NOMO-1 treated with dmso at 0.1 percent for 144 hours (cell line): Measurements from ENCODE around the gene KLF8.
"Not testable (repeated sequence)": the region's sequence is repeated elsewhere in the genome, so short reads cannot be mapped to it uniquely, and the experiment has no call there.

ENCODE experiments used
- DNase-seq: peaks from one replicate; lab custom pipeline; 2025; ENCODE audit not compliant: unreplicated experiment; lab: John Stamatoyannopoulos, UW

Gene KLF8

DNA sequence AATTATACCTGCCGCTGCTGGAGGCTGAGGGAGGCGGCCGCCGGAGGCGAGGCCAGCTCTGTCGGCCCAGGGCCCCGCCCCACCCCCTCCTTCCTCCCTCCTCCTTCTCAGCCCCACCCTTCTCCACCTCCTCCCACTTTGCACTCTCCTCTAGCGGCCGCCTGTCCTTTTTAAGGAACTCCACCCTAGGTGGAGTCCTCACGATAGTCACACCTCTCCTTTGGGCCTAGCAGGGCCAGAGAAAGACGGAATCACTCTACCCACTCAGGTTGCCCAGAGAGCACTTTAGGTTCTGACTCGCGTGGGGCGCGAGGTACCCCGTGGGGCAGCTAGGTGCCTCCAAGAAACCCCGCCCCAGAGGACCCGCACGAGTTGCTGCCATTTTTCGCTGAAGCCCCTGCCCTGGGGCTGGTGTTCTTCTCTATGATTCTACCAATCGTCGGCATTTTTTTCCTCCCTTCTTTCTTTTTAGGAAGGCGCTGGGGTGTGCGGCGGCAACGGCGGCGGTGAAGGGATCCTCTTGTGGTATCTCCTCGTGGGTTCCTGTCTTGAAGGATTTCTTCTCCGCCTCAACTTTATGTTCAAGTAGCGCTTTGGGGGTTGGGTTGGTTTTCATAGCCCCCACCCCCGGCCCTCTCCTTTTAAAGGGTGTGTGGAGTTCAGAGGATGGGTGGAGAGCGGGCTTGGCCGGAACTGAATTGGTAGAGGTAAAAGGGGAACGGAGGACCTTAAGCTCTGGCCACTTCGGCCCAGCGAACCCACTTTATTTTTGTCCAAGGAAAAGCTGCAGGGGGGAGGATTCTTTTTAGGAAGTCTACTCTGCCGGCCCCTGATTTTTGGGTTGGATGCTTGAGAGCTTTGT lies at the start of gene KLF8:
Gene KLF8, plus strand, starts transcription at position 136 of the 862 bp plus-strand sequence. CDS start 979 bp downstream, outside the sequence.
- DNase-seq = peak; percentile 68

DNA sequence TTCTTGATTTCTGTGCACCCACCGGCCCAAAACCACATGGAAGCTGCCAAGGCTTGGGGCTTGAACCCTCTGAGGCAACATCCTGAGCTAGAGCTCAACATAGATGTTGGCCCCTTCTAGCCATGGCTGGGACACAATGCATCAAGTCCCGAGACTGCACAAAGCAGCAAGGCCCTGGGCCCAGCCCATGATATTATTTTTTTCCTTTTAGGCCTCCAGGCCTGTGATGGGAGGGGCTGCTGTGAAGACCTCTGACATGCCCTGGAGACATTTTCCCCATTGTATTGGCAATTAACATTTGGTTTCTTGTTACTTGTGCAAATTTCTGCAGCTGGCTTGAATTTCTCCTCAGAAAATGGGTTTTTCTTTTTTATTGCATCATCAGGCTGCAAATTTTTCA lies 25.2 kb upstream of the KLF8 start:
- not testable (repeated sequence) for DNase-seq

DNA sequence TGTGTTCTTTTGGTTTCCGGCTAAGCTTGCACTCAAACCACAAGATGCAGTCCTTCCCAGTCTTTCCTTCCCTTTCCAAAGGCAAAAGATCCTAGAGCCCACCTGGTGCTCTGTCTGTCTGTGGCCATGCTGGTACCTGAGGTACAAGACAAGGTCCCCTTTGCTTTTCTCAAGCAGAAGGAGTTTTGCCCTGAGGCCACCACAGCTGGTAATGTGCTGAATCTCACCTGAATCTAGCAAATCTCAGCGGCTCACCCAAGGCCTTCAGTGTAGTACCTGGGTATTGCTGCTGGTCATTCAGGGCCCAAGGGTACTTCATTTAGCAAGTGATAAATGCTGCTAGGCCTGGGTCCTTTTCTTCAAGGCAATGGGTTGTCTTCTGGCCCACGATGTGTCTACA lies 20.5 kb upstream of the KLF8 start:
- no peak for DNase-seq

DNA sequence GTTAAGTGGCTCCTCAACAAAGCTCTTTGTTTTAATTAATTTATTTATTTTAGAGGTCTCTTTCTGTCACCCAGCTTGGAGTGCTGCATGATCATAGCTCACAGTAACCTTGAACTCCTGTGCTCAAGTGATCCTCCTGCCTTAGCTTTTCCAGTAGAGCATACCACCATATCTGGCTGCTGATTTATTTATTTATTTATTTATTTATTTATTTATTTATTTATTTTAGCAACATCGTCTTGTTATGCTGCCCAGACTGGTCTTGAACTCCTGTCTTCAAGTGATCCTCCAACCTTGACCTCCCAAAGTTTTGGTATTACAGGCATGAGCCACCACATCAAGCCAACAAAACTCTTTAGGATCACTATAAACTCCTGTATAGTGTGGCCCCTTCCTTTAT lies 15.8 kb upstream of the KLF8 start:
- DNase-seq = no peak

DNA sequence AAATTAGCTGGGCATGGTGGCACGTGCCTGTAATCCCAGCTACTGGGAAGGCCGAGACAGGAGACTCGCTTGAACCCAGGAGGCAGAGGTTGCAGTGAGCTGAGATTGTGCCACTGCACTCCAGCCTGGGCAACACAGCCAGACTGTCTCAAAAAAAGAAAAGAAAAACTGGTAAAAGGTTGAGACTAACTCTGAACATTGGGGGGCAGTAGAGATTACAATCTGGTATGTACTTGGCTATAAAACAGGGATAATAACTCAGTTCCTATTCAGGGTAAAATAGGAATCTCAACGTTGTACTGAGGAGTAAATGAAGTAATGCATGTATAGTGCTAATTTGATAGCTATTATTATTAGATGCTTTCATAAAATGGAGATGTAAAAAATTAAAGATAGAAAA lies 12.5 kb upstream of the KLF8 start:
- DNase-seq = no peak

DNA sequence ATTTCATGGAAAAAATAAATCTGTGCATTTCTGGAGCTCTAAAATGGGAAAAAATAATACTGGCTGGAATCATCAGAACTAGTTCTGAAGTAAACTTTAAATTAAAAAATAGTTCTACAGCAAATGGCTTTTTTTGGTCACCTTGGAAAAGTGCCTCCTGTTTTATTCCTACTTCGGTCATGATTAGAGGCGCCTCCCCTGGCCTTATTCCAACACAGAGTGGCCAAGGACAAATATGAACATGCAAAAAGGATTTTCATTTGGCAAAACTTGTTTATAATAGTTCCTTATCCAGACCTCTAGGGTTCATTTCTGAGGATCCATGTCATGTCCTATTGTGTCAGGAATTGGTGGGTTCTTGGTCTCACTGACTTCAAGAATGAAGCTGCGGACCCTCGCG lies 11.1 kb upstream of the KLF8 start:
- no peak for DNase-seq

DNA sequence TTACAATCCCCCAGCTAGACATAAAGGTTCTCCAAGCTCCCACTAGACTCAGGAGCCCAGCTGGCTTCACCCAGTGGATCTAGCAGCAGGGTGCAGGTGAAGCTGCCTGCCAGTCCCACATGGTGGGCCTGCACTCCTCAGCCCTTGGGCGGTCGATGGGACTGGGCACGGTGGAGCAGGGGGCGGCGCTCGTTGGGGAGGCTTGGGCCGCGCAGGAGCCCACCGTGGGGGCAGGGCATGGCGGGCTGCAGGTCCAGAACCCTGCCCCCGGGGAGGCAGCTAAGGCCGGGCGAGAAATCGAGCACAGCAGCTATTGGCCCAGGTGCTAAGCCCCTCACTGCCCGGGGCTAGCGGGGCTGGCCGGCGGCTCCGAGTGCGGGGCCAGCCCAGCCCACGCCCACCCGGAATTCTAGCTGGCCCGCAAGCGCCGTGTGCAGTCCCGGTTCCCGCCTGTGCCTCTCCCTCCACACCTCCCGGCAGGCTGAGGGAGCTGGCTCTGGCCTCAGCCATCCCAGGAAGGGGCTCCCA lies 9.6 kb upstream of the KLF8 start:
- no peak for DNase-seq

DNA sequence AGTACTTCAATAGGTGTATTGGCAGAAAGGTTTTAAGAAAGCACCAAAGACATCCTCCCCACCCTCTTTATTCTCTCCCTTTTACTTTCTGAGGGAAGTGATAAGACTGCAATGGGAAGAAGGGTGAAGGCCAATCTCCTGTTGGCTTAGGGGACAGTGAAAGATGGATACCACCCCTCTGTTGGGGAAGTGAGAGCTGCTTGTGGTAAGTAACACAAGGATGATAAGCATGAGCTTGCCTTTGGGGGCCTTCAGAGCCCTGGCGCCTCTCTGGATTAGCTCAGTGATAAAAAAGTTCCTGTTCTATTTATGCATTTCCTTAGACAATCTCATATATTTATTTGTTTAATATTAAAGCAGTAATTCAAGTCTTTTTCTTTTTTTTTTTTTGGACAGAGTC lies 5.2 kb upstream of the KLF8 start:
- no peak for DNase-seq

DNA sequence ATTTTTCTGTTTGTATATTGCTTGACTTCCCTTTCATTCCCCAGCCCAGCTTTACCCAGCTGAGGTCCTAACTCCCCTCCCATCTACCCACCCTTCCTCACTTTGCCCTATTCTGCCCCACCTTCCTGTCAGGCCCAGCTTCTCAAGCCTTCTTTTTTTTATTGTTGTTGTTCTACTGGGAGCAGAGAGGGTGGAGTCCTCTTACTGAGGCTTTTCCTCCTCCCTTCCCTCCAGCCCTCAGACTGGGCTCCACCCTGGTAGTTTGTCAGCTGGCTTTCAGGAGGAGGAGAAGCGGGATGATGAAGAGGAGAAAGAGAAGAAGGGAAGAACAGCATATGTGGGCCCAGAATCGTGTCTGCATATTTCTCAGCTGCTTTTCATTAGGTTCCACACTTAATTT lies 3.2 kb upstream of the KLF8 start:
- DNase-seq = no peak

DNA sequence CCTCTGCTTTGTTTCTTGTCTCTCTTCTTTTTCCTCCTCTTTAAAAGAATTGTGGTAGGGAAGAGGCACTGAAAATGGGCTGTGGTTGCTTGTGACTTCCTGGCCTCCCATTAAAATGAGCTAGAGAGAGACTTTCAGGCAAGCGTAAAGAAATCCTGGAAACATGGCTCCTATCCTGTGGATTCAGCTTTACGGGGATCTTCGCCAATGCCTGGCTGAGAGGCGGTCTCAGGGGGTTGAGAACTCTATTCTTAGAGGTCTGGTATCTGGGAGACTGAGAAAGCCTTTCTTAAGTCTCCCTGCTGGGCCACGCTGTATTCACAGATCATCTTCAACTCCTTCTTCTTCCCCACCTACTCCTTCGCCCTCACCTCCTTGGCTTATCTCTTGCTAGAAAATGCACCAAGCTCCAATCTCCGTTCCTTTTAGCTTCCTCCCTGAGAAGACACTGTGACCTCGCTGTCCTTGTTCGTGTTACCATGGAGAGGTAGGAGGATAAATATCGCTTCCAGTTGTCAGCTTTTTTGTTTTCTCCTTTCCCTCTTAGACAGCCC lies 542 bp upstream of the KLF8 start:
- no peak for DNase-seq

DNA sequence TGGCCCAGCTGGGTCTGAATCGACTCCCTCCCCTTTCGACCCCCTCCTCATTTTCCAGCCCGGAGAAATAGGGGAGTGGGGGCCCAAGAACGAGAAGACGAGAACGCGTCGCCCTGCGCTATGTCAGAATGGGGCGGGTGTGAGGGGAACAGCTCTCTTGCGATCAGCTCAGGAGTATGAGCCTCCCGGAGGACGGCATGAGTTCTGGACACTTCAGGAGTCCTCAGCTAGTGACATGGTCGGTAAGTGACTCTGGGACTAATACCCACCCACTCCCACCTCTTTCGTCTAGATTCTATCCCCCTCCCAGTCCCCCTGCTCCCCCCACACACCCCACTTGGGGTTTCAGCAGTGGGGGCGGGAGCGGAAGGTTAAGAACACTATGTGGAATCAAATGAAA lies 944 bp downstream of the KLF8 start:
- no peak for DNase-seq

DNA sequence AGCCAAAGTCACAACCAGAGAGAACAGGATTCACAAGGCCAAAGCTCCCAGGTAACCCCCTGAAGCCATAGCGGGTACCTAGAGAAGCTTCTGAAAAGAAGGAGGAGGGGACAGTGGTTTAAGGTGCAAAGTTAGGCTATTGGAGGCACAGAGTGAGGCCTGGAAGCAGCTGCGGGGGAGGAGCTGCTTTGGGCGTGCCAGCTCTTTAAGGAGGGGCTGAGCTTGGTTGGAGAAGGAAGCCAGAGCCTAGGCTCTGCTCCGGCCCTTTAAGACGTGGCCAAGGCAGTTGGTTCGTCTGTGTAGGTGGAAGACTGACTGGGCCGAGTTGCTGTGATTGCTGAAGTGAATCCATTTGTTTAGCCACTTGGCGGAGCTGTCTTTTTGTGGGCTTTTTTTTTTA lies 1.5 kb downstream of the KLF8 start:
- peak; percentile 30 for DNase-seq

DNA sequence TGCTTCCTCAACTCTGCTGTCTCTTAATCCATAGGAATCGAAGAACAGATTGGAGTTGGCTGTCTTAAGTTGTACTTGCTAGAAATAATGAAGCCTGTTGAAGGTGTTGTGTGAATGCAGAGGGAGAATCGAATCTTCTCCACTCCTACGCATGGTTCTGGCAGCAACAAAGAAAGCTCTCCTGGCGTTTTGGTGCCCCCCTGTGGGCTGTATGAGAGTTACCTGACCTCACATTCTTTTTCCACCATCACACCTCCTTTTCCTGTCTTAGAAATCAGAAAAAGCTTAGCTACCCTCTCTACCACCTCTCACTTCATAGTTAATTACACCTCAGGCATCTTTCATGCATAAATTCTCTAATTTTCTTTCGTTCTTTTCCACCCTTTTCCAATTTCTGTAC lies 16.3 kb downstream of the KLF8 start:
- peak; percentile 29 for DNase-seq

DNA sequence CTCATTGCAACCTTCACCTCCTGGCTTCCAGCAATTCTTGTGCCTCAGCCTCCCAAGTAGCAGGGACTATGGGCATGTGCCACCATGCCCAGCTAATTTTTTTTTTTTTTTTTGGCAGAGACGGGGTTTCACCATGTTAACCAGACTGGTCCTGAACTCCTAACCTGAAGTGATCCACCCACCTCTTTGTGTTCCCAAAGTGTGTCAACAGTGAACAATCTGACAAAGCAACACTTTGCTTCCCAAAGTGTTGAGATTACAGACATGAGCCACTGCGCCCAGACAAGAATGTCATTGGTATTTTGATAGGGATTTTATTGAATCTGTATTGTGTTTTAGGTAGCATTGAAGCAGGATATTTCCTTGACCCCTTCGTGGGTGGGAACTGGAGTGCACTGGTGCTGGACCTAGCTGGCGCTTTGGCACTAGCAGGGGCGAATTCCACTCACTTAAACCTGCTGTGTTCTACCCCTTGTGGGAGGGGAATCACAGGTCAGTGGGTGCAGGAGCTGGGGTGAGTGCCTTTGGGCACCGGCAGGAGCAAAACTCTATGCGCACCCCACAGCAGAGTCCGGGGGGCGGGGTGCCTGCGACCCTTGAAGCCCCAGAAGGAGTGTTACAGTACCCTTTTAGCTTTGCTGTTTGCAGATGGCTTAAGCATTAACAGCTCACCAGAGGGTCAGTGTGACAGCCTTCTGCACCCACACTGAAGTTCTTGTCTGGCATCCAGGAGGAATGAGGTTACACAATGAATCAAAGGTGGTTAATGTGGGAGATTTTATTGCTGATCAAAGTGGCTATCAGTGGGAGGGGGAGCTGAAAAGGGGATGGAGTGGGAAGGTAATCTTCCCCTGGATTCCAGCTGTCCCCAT lies 21.9 kb downstream of the KLF8 start:
- DNase-seq = no peak

DNA sequence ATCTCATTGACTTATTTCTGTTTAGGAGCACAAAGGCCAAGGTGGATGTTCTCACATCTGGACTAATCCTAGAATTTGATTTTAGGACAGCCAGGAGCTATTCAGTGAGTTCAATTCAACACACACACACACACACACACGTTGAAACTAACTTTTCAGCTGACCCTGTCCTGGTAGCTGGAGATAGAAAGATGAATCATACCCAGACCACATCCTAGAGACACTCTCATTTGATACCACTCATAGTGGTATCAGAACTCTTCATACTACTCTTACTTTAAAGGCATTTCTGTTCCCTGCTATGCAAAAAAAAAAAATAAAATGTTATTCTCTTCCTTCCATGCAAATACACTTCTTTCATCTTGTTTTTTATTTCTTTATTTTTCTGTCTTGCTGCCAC lies 36.7 kb downstream of the KLF8 start:
- DNase-seq = no peak

DNA sequence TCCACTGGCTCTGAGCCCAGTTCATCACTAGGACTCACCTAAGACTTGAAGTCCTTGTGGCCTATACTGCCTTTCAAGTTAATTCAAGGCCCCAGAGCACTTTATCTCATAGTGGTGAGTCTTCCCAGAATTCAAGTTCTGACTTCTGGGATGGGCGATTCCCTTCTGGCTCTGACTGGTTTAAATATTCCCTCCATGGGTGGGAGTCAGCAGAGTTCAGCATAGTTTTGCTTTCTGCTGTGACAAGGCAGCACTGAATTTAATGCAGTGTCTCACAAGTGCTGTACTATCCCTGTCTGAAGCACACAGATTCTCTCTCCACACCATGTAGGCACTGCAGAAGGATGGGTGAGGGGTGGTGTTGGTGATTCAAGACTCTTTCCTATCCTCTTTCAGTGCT lies 46.5 kb downstream of the KLF8 start:
- no peak for DNase-seq

DNA sequence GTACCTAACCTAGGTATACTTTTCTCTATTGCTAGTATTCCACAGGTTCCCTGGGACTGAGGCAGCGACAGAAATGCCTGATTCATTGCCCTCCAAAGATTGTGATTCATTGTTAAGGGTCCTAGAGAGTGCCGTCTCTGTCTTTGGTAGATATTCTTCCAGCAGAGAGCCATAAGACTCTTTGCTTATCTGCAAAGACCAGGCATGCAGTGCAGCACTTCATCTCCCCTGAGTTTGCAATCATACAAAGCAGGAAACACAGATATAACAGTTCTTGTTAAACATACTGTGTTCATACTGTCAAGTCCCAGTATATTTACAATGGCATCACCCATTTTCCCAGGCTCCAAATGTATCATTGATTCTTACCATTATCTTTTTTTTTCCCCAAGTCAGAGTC lies 47.7 kb downstream of the KLF8 start:
- no peak for DNase-seq

DNA sequence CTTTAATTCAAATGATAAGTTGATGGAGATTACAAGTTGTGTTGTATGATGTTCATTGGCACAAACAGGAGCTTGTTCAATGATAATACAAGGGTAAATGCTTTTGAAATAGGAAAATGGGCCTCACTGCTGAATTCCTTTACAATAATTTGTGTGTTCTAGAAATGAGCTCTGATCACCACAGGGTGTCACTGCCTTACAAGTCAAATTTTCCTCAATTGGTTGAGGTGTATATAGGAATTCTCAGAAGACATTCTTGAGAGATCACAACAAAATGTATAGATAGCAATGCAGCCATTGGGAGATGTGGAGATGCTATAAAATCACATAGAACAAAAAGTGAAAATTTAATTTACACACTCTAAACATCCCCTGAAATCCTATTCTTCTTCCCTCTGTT lies 49.6 kb downstream of the KLF8 start:
- no peak for DNase-seq

DNA sequence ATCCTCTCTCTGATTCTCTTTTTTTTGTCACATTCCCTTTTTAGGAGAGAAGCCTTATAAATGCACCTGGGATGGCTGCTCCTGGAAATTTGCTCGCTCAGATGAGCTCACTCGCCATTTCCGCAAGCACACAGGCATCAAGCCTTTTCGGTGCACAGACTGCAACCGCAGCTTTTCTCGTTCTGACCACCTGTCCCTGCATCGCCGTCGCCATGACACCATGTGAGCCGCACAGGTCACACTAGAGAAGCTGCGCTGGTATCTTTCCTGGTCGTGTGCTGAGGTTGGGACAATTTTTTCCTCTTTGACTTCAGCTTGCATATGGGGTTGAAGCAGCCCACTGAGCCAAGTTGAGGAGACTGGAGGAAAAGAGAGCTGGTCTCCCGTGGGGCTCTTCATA lies 52.1 kb downstream of the KLF8 start:
- no peak for DNase-seq

DNA sequence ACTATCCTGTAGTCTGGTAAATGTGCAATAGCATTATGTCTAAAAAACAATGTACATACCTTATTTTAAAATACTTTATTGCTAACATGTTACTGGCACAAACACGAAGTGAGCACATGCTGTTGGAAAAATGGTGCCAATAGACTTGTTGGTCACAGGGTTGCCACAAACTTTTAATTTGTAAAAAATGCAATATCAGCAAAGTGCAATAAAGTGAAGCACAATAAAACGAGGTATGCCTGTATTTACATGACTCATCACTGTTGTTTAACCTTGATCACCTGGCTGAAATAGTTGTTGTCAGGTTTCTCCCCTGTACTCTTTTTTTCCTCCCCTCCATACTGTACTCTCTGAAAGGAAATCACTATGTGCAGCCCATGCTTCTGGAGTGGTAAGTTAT lies 56.5 kb downstream of the KLF8 start:
- DNase-seq = no peak

DNA sequence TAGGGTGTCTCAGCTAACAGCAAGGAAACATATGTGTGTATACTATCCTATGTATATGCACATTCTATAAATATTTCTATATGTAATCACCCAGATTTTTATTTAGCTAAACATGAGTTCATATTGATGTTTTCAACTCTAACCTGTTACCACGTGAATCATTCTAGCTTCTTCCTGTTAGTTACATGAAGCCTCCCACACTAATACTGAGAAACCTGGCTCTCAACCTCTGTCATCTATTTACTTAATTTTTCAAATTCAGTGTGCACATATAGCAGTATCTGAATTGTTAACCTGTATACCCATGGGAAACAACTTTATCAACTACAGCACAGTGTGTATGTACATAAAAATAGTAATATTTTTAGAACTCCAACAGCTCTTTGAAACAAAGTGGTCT lies 57.3 kb downstream of the KLF8 start:
- DNase-seq = no peak

DNA sequence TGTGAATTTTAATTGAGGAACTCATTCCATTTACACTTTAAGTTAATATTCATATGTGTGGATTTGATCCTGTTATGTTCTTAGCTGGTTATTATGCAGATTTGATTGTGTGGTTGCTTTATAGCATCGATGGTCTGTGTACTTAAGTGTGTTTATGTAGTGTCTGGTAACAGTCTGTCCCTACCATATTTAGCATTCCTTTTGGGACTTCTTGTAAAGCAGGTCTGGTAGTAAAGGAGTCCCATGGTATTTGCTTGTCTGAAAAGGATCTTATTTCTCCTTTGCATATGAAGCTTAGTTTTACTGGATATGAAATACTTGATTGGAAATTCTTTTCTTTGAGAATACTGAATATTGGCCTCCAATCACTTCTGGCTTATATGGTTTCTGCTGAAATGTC lies 76.6 kb downstream of the KLF8 start:
- no peak for DNase-seq
